Lower leg skin (tissue), 3 donors: ENCODE data around the gene DHDDS.
A peak's percentile ranks its signal among the peaks of the same experiment; 100 is the strongest.

Experiments
- POLR2A ChIP-seq, 2 donors: fragments of 450-650 bp; IDR thresholded peaks; one replicate each; pipeline ENCODE4 v1.6.1; 2016 to 2017; ENCODE audit warnings: antibody characterized with exemption in 2 of 2, mild to moderate bottlenecking in 1 of 2, moderate library complexity in 1 of 2
- TF ChIP-seq, protein P1 (sequence below), 3 donors: fragments of 450-650 bp; IDR thresholded peaks; one replicate each; pipeline ENCODE4 v1.5.1; 2016; ENCODE audit warnings: antibody characterized with exemption in 3 of 3, mild to moderate bottlenecking in 3 of 3, moderate library complexity in 2 of 3

DNA sequence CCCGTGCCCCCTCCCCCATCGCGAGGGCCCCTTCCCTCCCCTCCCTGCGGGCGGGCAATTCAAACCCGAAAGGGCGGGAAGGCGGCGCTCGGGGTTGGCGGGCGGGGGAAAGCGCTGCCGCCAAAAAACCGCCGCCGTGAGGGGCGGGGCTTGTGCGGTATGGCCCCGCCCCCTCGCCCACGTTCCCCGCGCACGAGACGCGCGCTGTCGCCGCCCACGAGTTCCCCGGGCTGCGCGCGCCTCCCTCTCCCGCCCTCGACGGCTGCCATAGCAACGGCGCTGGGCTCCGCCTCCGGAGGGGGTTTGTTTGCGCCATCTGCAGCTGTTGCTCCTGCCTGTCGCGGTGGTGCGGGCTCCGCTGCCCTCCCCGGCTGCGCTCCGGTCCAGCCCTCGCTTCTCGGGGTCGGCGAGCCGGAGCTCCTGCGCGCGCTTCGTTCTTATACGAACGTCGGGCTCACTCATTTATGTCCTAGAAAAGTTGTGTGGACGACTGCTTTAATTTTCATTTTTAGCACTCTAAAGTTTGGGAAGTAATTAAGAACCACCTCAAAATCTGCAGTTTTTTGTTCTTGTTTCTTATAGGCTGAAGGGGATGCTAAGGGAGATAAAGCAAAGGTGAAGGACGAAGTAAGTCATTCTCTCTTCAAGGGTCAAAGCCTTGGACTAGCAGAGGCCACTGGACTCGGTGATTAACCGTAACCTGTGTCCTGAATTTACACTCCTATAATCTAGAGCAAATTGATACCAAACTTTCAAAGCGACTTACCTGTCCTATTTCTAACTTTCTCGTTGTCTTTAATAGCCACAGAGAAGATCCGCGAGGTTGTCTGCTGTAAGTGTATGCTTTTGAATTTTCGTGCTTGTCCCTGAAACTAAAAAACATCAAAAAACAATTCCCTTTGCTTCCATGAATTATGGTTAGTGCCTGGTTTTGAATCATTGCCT is 41.1 kb downstream of the DHDDS start:
- TF ChIP-seq, protein P1, sequence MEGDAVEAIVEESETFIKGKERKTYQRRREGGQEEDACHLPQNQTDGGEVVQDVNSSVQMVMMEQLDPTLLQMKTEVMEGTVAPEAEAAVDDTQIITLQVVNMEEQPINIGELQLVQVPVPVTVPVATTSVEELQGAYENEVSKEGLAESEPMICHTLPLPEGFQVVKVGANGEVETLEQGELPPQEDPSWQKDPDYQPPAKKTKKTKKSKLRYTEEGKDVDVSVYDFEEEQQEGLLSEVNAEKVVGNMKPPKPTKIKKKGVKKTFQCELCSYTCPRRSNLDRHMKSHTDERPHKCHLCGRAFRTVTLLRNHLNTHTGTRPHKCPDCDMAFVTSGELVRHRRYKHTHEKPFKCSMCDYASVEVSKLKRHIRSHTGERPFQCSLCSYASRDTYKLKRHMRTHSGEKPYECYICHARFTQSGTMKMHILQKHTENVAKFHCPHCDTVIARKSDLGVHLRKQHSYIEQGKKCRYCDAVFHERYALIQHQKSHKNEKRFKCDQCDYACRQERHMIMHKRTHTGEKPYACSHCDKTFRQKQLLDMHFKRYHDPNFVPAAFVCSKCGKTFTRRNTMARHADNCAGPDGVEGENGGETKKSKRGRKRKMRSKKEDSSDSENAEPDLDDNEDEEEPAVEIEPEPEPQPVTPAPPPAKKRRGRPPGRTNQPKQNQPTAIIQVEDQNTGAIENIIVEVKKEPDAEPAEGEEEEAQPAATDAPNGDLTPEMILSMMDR (IDR thresholded peaks at IDR 0.05), result no peak
- peak in 1 of 2 donors; percentile 84 for TF ChIP-seq POLR2A (IDR thresholded peaks at IDR 0.05)
